MCF 10A (cell line): Measurements from ENCODE around the gene ZNF385A. TPM values are rescaled to one million over a fixed set of nuclear protein-coding genes. Genes with fewer than 3 reads are reported as not detected.

Source experiments
- BruUV-seq: library from RNA; stranded (reverse); fragments of 400-500 nt; replicated peaks from 2 replicates; lab custom pipeline; 2021; lab: Mats Ljungman, UMichigan
- CTCF ChIA-PET: fragments of 300-600 bp; sonication (Branson Sonifier 250); formaldehyde crosslinking; extraction: SDS; loops from one replicate; lab custom pipeline; 2021; ENCODE audit warnings: antibody characterized with exemption, inconsistent platforms; lab: Yijun Ruan, JAX
- POLR2A ChIA-PET: fragments of 300-600, 350-650 bp; sonication (Branson Sonifier 250); formaldehyde crosslinking; extraction: SDS; loops from one replicate; lab custom pipeline; 2020; ENCODE audit warnings: antibody characterized with exemption, inconsistent platforms; lab: Yijun Ruan, JAX
- DNase-seq: peaks from one replicate; pipeline ENCODE4 v3.0.0-alpha.2; 2018; ENCODE audit not compliant: unreplicated experiment
- H3K27ac Mint-ChIP-seq: one replicate; pipeline ENCODE4 v1.8.0; 2022; ENCODE audit warnings: mild to moderate bottlenecking, low read depth, mixed read lengths; ENCODE audit not compliant: unreplicated experiment
- H3K27me3 Mint-ChIP-seq: one replicate; pipeline ENCODE4 v1.8.0; 2022; ENCODE audit warnings: mixed read lengths; ENCODE audit not compliant: insufficient read depth, unreplicated experiment
- H3K36me3 Mint-ChIP-seq: one replicate; pipeline ENCODE4 v1.8.0; 2022; ENCODE audit warnings: mild to moderate bottlenecking, moderate library complexity, mixed read lengths; ENCODE audit not compliant: insufficient read depth, unreplicated experiment
- H3K4me1 Mint-ChIP-seq: one replicate; pipeline ENCODE4 v1.8.0; 2022; ENCODE audit warnings: mixed read lengths; ENCODE audit not compliant: insufficient read depth, unreplicated experiment
- H3K4me3 Mint-ChIP-seq: one replicate; pipeline ENCODE4 v1.8.0; 2022; ENCODE audit warnings: mild to moderate bottlenecking, moderate library complexity, mixed read lengths; ENCODE audit not compliant: unreplicated experiment
- H3K9me3 Mint-ChIP-seq: one replicate; pipeline ENCODE4 v1.8.0; 2022; ENCODE audit warnings: mixed read lengths; ENCODE audit not compliant: unreplicated experiment
- intact Hi-C: fragments of 100-400 bp; cut with micrococcal nuclease; formaldehyde crosslinking; loops from 2 replicates; pipeline ENCODE4 v1.14.1; 2022
- total RNA-seq: library from RNA; stranded (reverse); gene quantifications from 2 replicates; pipeline ENCODE4 v1.2.3, GENCODE V29; 2022
- TF ChIP-seq, protein P1 (sequence below): fragments of 200-600 bp; IDR thresholded peaks from one replicate; pipeline ENCODE4 v1.8.0; 2022; ENCODE audit warnings: antibody characterized with exemption, mild to moderate bottlenecking; ENCODE audit not compliant: unreplicated experiment

ZNF385A gene
- total RNA-seq, 1 experiment from 2014 or later: 8.3 TPM

DNA sequence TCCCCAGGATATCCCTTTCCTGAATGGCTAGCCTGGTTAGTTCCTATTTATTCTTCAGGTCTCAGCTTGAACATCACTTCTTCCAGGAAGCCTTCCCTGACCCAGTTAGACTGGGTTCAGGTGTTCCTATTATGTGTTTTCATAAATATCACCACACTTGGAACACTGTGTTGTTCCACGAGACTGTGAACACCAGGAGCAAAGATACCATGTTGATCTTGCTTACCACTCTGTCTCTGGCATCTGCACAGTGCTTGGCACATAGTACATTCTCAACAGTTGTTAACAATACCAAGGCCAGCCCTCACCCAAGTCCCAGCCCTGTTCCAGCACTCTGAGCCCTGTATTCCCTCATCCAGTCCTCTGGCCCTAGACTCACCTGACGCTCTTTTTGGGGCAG is 13.7 kb upstream of the ZNF385A start:
- CTCF ChIA-PET: interaction anchor here (1.0 to 12.3 kb wide), 12 partner anchors 14 to 208 kb away, joined by 3 to 982 read pairs (median 16); partner anchors contain the start of genes ITGA5 and ZNF385A
- Mint-ChIP-seq H3K9me3 (no peaks in the 10 kb centered on the region), H3K36me3 (peaks cover 85% of the 10 kb centered on the region), H3K27me3 (no peaks in the 10 kb centered on the region), H3K4me1 (peaks cover 20% of the 10 kb centered on the region), H3K27ac (no peak overlapping the region), H3K4me3 (no peak overlapping the region)
- intact Hi-C loops: no loop called here
- no TSS peak for BruUV-seq
- POLR2A ChIA-PET: interaction anchor here (0.7 to 3.7 kb wide), 3 partner anchors 10 to 245 kb away, joined by 3 to 52 read pairs (median 3); no protein-coding TSS in a partner anchor
- DNase-seq: no peak
- TF ChIP-seq, protein P1, sequence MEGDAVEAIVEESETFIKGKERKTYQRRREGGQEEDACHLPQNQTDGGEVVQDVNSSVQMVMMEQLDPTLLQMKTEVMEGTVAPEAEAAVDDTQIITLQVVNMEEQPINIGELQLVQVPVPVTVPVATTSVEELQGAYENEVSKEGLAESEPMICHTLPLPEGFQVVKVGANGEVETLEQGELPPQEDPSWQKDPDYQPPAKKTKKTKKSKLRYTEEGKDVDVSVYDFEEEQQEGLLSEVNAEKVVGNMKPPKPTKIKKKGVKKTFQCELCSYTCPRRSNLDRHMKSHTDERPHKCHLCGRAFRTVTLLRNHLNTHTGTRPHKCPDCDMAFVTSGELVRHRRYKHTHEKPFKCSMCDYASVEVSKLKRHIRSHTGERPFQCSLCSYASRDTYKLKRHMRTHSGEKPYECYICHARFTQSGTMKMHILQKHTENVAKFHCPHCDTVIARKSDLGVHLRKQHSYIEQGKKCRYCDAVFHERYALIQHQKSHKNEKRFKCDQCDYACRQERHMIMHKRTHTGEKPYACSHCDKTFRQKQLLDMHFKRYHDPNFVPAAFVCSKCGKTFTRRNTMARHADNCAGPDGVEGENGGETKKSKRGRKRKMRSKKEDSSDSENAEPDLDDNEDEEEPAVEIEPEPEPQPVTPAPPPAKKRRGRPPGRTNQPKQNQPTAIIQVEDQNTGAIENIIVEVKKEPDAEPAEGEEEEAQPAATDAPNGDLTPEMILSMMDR: no peak

DNA sequence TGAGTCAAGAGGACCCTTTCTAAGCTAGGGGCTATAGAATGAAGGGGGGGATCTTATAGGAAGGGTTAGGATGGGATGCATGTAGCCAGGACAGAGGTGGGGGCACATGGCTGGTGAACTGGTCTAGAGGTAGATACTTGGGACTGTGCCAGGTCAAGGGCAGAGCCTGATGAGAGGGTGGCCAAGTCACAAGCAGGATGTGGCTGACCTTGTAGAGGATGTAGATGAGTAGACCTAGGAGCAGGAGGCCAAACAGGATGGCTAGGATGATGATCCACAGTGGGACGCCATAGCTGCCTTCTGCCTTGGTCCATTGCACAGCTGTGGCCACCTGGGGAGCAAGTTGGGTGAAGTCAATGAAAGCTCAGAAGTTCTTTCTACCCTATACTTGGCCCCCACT is 12.6 kb upstream of the ZNF385A start:
- peaks cover 76% of the 10 kb centered on the region for H3K36me3 Mint-ChIP-seq
- peaks cover 26% of the 10 kb centered on the region for H3K4me1 Mint-ChIP-seq
- ChIA-PET POLR2A (interaction anchor here (3.7 kb wide), 1 partner anchor 41 kb away, joined by 52 read pairs; no protein-coding TSS in a partner anchor), CTCF (interaction anchor here (0.6 to 12.3 kb wide), 7 partner anchors 18 to 244 kb away, joined by 3 to 982 read pairs (median 10); partner anchors contain the start of gene ITGA5)
- H3K9me3 Mint-ChIP-seq: no peaks in the 10 kb centered on the region
- TF ChIP-seq, protein P1: no peak
- no peaks in the 10 kb centered on the region for H3K27me3 Mint-ChIP-seq
- no TSS peak for BruUV-seq
- DNase-seq: no peak
- no peak overlapping the region for H3K27ac Mint-ChIP-seq
- intact Hi-C loops: no loop called here
- H3K4me3 Mint-ChIP-seq: no peak overlapping the region

DNA sequence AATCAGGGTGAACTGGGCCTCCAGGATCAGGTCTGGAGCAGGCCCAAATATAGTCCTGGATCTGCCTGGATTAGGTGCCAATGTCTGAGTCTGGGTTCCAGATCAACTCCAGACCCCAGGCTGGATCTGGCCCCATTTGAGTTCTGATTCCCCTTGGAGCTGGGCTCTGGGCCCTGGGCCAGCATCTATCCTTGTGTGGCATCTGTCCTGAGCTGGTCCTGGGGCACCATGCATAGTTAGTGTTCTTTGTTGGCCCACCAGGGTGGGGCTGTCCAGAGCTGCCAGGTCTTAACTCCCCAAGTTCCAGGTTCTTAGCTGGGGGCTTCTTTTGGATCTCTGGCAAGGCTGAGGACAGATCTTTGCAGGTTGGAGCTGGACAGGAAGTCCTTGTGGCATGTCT is 11.0 kb upstream of the ZNF385A start:
- H3K4me3 Mint-ChIP-seq: no peak overlapping the region
- TF ChIP-seq, protein P1: no peak
- ChIA-PET POLR2A (no interaction called here), CTCF (interaction anchor here (0.6 to 12.3 kb wide), 16 partner anchors 8 to 1379 kb away, joined by 3 to 982 read pairs (median 4); partner anchors contain the start of gene ITGA5)
- BruUV-seq: TSS peak; percentile 68
- peaks cover 63% of the 10 kb centered on the region for H3K36me3 Mint-ChIP-seq
- H3K27ac Mint-ChIP-seq: no peak overlapping the region
- intact Hi-C loops: no loop called here
- no peak for DNase-seq
- no peaks in the 10 kb centered on the region for H3K9me3 Mint-ChIP-seq
- H3K4me1 Mint-ChIP-seq: peaks cover 20% of the 10 kb centered on the region
- no peaks in the 10 kb centered on the region for H3K27me3 Mint-ChIP-seq

DNA sequence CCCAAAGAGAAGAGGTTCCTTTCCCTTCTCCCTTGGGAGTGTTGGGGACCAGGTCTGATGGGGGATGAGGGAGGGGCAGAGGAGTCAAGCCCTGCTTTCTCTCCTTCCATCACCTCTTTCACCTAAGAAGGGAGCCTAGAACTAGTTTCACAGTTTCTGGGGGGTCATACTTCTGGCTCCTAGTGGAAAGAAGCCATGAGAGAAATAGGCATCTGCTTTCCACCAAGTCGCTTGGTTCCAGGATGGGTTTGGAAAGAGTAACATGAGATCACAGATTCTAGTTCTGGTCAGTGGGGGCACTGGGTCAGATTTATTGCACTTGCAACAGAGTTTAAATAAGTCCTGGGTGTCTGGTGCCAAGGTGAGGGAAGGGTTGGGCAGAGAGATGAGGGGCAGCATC is 10.5 kb upstream of the ZNF385A start:
- Mint-ChIP-seq H3K27me3 (no peaks in the 10 kb centered on the region), H3K4me1 (peaks cover 26% of the 10 kb centered on the region), H3K4me3 (no peak overlapping the region), H3K36me3 (peaks cover 58% of the 10 kb centered on the region), H3K9me3 (no peaks in the 10 kb centered on the region), H3K27ac (no peak overlapping the region)
- TF ChIP-seq, protein P1: no peak
- CTCF ChIA-PET: interaction anchor here (0.6 to 12.3 kb wide), 5 partner anchors 16 to 1379 kb away, joined by 3 to 982 read pairs (median 120); partner anchors contain the start of gene ITGA5
- intact Hi-C loops: loop anchor here (1.0 kb wide), 2 partner anchors 16 to 25 kb away; no protein-coding TSS in a partner anchor
- no TSS peak for BruUV-seq
- no peak for DNase-seq
- POLR2A ChIA-PET: no interaction called here
